Stimulated activated CD8-positive, alpha-beta memory T cell treated with anti-CD3 and anti-CD28 coated beads, Interleukin-12 subunit alpha, Interleukin-12 subunit beta, amount 100 ng/mL, for 24 hours (primary cell): ENCODE results near the gene ZC3H18.
"Not testable (repeated sequence)": the region's sequence is repeated elsewhere in the genome, so short reads cannot be mapped to it uniquely, and the experiment has no call there.

Experiments
- DNase-seq: peaks from one replicate; pipeline ENCODE4 v3.0.0-alpha.2; 2020; ENCODE audit errors: extremely low read depth

ZC3H18 gene

GRCh38 chr16:88605186-88606147, 35.3 kb downstream of the ZC3H18 start:
- no peak for DNase-seq

GRCh38 chr16:88606148-88606757, 36.0 kb downstream of the ZC3H18 start:
- DNase-seq = no peak

- DNase-seq = no peak
Measured at GRCh38 chr16:88608076-88608475, 37.9 kb downstream of the ZC3H18 start.

GRCh38 chr16:88609426-88609825, 39.2 kb downstream of the ZC3H18 start:
- not testable (repeated sequence) for DNase-seq

GRCh38 chr16:88610080-88610479, 39.9 kb downstream of the ZC3H18 start:
- no peak for DNase-seq

DNA sequence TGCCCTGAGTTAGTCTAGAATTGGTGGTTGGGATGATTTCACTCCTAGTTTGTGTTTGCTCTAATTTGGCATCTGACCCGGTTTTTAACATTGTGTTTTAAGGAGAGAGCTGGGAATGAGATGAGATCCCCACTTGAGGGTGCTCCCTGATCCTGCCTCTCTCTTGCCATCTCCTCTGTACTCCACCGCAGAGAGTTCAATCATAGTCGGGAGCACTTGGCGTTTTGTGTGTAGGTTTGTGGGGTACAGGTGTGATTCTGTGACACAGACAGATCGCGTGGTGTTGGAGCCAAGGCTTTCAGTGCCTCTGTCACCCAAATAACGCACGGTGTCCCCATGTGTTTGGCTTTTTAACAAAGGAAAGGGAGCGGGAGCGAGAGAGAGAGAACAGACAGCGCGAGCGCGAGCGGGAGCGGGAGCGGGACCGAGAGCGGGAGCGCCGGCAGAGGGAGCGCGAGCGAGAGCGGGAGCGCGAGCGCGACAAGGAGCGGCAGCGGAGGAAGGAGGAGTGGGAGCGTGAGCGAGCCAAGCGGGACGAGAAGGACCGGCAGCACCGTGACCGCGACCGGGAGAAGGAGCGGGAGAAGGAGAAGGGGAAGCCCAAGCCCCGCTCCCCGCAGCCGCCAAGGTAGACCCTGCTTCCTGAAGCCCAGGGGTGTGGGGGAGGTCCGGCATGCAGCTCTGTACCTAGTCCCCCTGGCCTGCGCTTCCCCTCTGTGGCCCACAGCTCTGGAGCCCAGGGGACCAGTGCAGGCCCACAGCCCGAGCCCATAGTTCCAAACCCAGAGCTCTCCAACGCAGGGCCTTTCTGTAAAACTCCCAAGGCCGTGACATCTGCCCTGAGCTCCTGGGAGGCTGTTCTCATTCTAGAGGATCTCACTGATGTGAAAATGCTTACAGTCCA, 41.0 kb downstream of the ZC3H18 start:
- no peak for DNase-seq

DNA sequence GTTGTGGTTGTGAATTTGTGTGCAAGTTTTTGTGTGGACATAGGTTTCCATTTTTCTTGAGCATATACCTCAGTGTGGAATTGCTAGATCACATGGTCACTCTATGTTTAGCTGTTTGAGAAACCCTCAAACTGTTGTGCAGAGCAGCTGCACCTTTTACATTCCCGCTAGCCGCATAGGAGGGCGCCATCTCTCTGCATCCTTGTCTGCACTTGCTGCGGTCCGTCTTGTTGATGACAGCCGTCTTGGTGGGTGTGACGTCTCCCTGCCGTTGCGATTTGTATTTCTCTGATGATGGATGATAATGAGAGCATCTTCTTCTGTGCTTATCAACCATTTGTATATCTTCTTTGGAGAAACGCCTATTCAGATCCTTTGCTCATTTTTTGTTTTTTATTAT, 43.1 kb downstream of the ZC3H18 start:
- DNase-seq = no peak

DNA sequence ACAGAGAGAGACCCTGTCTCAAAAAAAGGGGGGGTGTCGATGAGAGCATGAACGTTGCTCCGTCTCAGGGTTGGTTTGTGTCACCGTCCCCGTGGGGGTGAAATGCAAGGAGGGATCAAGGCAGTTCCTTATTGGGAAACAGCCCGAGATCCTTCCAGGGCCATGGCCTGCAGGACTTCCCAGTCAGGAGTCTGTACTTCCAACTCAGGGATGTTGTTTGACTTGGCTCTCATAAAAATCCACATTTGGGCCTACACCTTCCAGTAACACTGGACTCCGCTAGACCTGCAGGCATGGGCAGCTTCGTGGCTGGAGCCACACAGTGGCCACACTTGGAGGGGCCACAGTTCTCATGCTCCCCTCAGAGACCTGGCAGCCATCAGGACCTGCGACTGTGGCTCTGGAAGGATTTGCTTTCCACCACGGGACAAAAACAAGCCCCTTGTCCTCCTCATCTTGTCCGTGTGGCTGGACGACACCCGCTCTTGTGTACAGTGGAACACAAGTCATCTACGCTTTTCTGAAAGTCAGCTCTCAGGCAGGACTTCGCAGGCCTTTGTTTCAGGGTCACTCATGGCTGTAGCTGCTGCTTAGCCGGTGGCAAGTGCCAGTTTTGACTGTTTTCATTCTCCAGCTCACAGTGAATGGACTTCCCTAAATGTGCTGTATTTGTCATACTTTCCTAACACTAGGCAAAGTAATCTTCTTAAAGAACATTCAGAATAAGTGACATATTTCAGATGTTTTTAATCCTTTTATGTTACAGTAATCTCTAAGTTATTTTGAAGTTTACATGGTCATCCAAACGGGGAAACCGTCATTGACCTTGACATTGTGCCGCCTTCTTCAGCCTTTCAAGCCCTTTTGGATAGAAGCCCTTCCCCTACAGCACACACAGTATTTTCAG, 44.0 kb downstream of the ZC3H18 start:
- no peak for DNase-seq

GRCh38 chr16:88614818-88615580, 44.8 kb downstream of the ZC3H18 start:
- no peak for DNase-seq

GRCh38 chr16:88616320-88616719, 46.1 kb downstream of the ZC3H18 start:
- DNase-seq = no peak

DNA sequence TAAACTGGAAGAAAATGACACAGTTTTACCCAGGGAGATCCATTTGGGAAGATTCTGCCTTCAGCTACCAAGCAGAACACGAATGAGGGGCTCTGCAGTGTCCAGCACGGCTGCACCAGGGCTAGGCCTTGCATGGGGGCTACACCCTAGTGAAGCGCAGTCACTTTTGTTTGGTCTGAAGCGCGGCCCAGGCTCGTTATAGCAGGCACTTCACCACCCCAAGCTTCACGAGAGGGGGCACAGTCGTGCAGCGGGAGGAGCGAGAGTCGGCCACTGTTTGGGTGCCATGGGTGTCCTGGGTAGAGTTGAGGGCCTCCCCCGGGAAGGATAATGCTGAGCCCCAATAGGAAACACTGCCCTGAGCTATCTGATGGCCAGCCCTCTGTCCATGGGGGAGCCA, 46.5 kb downstream of the ZC3H18 start:
- DNase-seq = no peak

DNA sequence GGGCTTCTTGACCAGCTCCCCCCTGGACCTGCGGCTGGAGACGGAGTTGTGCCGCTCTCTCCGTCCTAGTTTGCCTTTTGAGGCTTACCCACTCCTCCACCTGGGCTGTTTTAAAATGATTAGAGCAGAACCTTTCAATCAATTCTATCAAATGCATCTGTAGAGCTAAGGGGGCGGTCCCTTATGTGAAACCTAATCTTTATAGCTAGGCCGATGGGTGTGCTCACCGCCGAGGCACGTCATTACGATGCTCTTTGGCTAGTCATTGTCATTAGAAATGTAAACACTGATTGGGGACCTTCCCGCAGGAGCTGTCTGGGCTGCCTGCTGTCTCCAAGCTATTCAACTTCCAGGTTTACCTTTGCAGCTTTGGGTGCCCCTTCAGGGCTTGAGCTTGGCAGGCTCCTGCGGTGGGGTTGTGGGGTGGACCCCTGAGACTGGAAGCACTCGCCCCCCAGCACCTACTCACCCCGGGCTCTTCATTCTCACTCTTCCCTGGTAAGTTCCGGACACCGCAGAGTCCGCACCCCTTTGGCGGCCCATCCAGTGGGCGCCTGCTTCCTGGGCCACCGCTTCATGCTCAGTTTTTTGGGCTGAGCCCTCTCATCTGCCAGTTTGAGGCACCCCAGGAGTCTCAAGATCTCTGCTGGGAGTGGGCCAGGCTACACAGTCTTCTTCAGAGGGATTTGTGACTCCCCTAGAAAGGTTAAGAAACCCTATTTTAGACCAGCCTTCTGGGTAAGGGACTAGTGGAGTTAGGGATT, 47.2 kb downstream of the ZC3H18 start:
- DNase-seq = no peak

DNA sequence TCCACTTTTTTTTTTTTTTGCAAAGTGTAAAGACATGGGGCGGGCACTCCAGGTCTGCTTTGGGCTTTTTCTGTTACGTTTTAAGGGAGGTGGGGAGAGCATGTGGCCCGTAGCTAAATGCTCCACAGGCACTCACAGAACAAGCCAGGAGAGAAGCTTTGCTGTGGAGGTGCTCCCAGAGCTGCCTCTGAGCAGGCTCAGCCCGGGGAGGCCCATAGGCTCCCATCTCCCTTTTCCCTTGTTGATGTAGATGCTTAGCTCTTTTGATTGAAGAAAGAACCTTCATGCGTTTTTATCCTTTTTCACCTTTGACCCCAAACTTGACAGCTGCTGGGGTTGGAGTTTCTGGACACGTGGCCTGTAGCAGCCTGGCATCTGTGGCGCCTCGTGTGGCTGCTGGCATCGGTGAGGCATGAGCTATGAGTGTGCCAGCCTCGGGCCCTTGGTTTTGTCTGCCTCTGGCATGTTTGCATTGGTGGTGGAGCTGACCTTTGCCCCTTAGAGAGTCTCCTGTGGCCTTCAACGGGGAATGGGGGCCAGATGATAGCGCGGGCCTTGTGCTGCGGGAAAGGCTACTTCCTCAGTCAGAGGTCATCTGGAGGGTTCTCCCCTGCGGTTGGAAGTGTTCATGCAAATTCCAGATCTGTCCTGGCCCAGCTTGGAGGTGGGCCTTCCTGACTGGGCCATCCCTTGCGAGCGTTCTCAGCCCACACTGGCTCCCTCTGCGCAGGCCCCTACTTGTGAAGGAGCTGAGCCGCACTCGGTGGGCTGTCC, 48.2 kb downstream of the ZC3H18 start:
- DNase-seq = no peak

- no peak for DNase-seq
Measured at GRCh38 chr16:88618956-88619667, 48.9 kb downstream of the ZC3H18 start.

GRCh38 chr16:88619859-88620815, 49.9 kb downstream of the ZC3H18 start:
- DNase-seq = no peak

GRCh38 chr16:88622125-88622524, 51.9 kb downstream of the ZC3H18 start:
- no peak for DNase-seq

DNA sequence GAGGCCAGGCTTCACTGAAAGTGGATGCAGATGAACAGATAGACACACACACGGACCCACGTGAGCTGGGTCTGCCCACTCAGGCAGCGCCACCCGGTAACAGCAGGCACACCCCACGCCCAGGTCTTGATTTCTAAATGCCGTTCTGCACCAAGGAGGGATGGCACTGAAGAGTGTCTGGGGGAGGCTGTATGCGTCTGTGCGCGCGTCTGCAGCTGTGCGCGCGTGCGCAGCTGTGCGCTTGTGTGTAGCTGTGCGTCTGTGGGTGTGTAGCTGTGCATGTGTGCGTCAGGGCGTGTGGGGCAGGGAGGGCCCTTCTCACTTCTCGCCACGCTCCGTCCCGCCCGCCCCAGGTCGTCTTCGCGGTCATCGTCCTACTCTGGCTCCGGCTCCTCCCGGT, 52.7 kb downstream of the ZC3H18 start:
- no peak for DNase-seq
